NCI-H2107 treated with DMSO at 0.1 percent for 48 hours (cell line): ENCODE data around the gene HTD2.
"Not testable (repeated sequence)": the region's sequence is repeated elsewhere in the genome, so short reads cannot be mapped to it uniquely, and the experiment has no call there.

Source experiments
- DNase-seq: peaks from one replicate; lab custom pipeline; 2025; ENCODE audit not compliant: unreplicated experiment; lab: John Stamatoyannopoulos, UW

HTD2 gene

GRCh38 chr3:58305882-58306711 lies at the start of gene HTD2, which contains the start of gene RPP14:
HTD2 (plus strand) TSS chr3:58306520; CDS start chr3:58317614, 11,094 bp downstream.
RPP14 (plus strand) TSS chr3:58306245; CDS start chr3:58310330, 4,085 bp downstream.
- DNase-seq: peak; percentile 65

GRCh38 chr3:58258392-58259055 lies 47.8 kb upstream of the HTD2 start:
- DNase-seq: no peak

GRCh38 chr3:58260261-58260731 lies 46.0 kb upstream of the HTD2 start:
- no peak for DNase-seq

GRCh38 chr3:58260733-58261132 lies 45.6 kb upstream of the HTD2 start:
- DNase-seq: peak; percentile 31

- no peak for DNase-seq
Measured at GRCh38 chr3:58261954-58262666, 44.2 kb upstream of the HTD2 start.

GRCh38 chr3:58266577-58266976 lies 39.7 kb upstream of the HTD2 start:
- DNase-seq: no peak

- not testable (repeated sequence) for DNase-seq
Measured at GRCh38 chr3:58267543-58267942, 38.8 kb upstream of the HTD2 start.

- no peak for DNase-seq
Measured at GRCh38 chr3:58269356-58269755, 37.0 kb upstream of the HTD2 start.

GRCh38 chr3:58270485-58270884 lies 35.8 kb upstream of the HTD2 start:
- no peak for DNase-seq

GRCh38 chr3:58271901-58272501 lies 34.3 kb upstream of the HTD2 start:
- DNase-seq: no peak

GRCh38 chr3:58272891-58273290 lies 33.4 kb upstream of the HTD2 start:
- DNase-seq: no peak

GRCh38 chr3:58273362-58273761 lies 33.0 kb upstream of the HTD2 start:
- DNase-seq: not testable (repeated sequence)

GRCh38 chr3:58274027-58274614 lies 32.2 kb upstream of the HTD2 start:
- DNase-seq: no peak

- DNase-seq: no peak
Measured at GRCh38 chr3:58281069-58281468, 25.3 kb upstream of the HTD2 start.

GRCh38 chr3:58285334-58285733 lies 21.0 kb upstream of the HTD2 start:
- no peak for DNase-seq

GRCh38 chr3:58287354-58287753 lies 19.0 kb upstream of the HTD2 start:
- no peak for DNase-seq

- DNase-seq: no peak
Measured at GRCh38 chr3:58288011-58288728, 18.1 kb upstream of the HTD2 start.

- not testable (repeated sequence) for DNase-seq
Measured at GRCh38 chr3:58288964-58289613, 17.2 kb upstream of the HTD2 start.

- DNase-seq: not testable (repeated sequence)
Measured at GRCh38 chr3:58290446-58290845, 15.9 kb upstream of the HTD2 start.
